GM12878 (cell line): ENCODE results near the gene NCR2. TPM values are rescaled to one million over a fixed set of nuclear protein-coding genes. Genes with fewer than 3 reads are reported as not detected.

Source experiments
- ETV6 ChIP-seq, 2 experiments: fragments of 450-650 bp in 1 of 2; IDR thresholded peaks in 1 of 2; conservative IDR thresholded peaks in 1 of 2; 2 replicates each; pipeline ENCODE4 v1.6.1; 2014; ENCODE audit warnings: antibody characterized with exemption in 1 of 2, borderline replicate concordance in 1 of 2, low read depth in 1 of 2, mild to moderate bottlenecking in 1 of 2, moderate library complexity in 1 of 2
- FOXM1 ChIP-seq: IDR thresholded peaks from 2 replicates; pipeline ENCODE4 v1.6.1; 2012; ENCODE audit warnings: low read depth, mild to moderate bottlenecking, inconsistent platforms, low read length, moderate library complexity
- HDGF ChIP-seq: fragments of 450-650 bp; IDR thresholded peaks from 2 replicates; pipeline ENCODE4 v1.6.1; 2016; ENCODE audit warnings: antibody characterized with exemption
- HSF1 ChIP-seq: fragments of 150-350 bp; IDR thresholded peaks from 2 replicates; pipeline ENCODE4 v1.6.1; 2014; ENCODE audit warnings: mild to moderate bottlenecking, low read depth, low read length
- JUNB ChIP-seq: IDR thresholded peaks from 2 replicates; pipeline ENCODE4 v1.6.1; 2016; ENCODE audit warnings: antibody characterized with exemption, mild to moderate bottlenecking
- MYC ChIP-seq: IDR thresholded peaks from 2 replicates; pipeline ENCODE4 v1.6.1; 2011; ENCODE audit warnings: mild to moderate bottlenecking, low read length, moderate library complexity, inconsistent platforms; ENCODE audit not compliant: insufficient read depth, insufficient replicate concordance, insufficient read length, severe bottlenecking
- NBN ChIP-seq: fragments of 450-650 bp; IDR thresholded peaks from 2 replicates; pipeline ENCODE4 v1.6.1; 2016
- NFXL1 ChIP-seq: fragments of 450-650 bp; IDR thresholded peaks from 2 replicates; pipeline ENCODE4 v1.6.1; 2017; ENCODE audit warnings: antibody characterized with exemption, mild to moderate bottlenecking, borderline replicate concordance
- PKNOX1 ChIP-seq: fragments of 450-650 bp; IDR thresholded peaks from 2 replicates; pipeline ENCODE4 v1.6.1; 2016; ENCODE audit warnings: mild to moderate bottlenecking
- RUNX3 ChIP-seq: IDR thresholded peaks from 2 replicates; pipeline ENCODE4 v1.6.1; 2012; ENCODE audit warnings: low read length, inconsistent platforms
- SMAD1 ChIP-seq: fragments of 450-650 bp; IDR thresholded peaks from 2 replicates; pipeline ENCODE4 v1.6.1; 2018; ENCODE audit warnings: mild to moderate bottlenecking, low read depth; ENCODE audit not compliant: partially characterized antibody
- SP1 ChIP-seq: IDR thresholded peaks from one replicate; pipeline ENCODE4 v1.6.1; 2011; ENCODE audit warnings: low read depth, low read length
- SPI1 ChIP-seq: IDR thresholded peaks from 2 replicates; pipeline ENCODE4 v1.6.1; 2011; ENCODE audit warnings: low read depth, mild to moderate bottlenecking, low read length, moderate library complexity, borderline replicate concordance; ENCODE audit not compliant: insufficient read depth
- TCF12 ChIP-seq: IDR thresholded peaks from 2 replicates; pipeline ENCODE4 v1.6.1; 2011; ENCODE audit warnings: low read depth, mild to moderate bottlenecking, low read length
- YY1 ChIP-seq: IDR thresholded peaks from 2 replicates; pipeline ENCODE4 v1.6.1; 2011; ENCODE audit warnings: low read depth, mild to moderate bottlenecking, low read length
- ZBTB33 ChIP-seq: fragments of 450-650 bp; IDR thresholded peaks from 2 replicates; pipeline ENCODE4 v1.6.1; 2017; ENCODE audit warnings: mild to moderate bottlenecking
- ZNF207 ChIP-seq: fragments of 450-650 bp; IDR thresholded peaks from 2 replicates; pipeline ENCODE4 v1.6.1; 2014; ENCODE audit warnings: antibody characterized with exemption, mild to moderate bottlenecking, borderline replicate concordance
- polyA plus RNA-seq, 11 experiments: library from polyadenylated mRNA; depleted of rRNA in 4 of 11; unstranded in 6 of 11; stranded (reverse) in 5 of 11; fragments of >200 nt; fragmentation: Nextera tagmentation in 4 of 11; fragmentation: Illumina TruSeq in 1 of 11; extraction: Ambion mirVana in 4 of 11; extraction: Trizol in 1 of 11; gene quantifications; 1 replicate in 1 of 11; 2 replicates in 10 of 11; pipeline versions ENCODE4 v1.2.1 to v1.2.3, GENCODE V29; 2011 to 2016; ENCODE audit warnings: inconsistent platforms in 2 of 11, missing spikeins in 2 of 11, low read depth in 1 of 11
- total RNA-seq, 4 experiments: library from RNA; depleted of rRNA in 3 of 4; stranded (reverse); fragments of >200 nt in 3 of 4; fragmentation: Illumina TruSeq in 1 of 4; extraction: Trizol in 1 of 4; gene quantifications; 2 replicates each; pipeline versions ENCODE4 v1.2.1 to v1.2.3, GENCODE V29; 2013 to 2021
- TF ChIP-seq, protein P1 (sequence below): IDR thresholded peaks from 2 replicates; pipeline ENCODE4 v1.6.1; 2012; ENCODE audit warnings: low read depth, low read length, improper control_type of control experiment
- TF ChIP-seq, protein P2 (sequence below): IDR thresholded peaks from 2 replicates; pipeline ENCODE4 v1.6.1; 2011; ENCODE audit warnings: mild to moderate bottlenecking, low read depth, low read length, moderate library complexity; ENCODE audit not compliant: insufficient replicate concordance
- TF ChIP-seq, protein P3 (sequence below): fragments of 450-650 bp; IDR thresholded peaks from 2 replicates; pipeline ENCODE4 v1.6.1; 2018; ENCODE audit warnings: borderline replicate concordance, mild to moderate bottlenecking; ENCODE audit not compliant: partially characterized antibody
- TF ChIP-seq, protein P4 (sequence below): IDR thresholded peaks from 2 replicates; pipeline ENCODE4 v1.6.1; 2012; ENCODE audit warnings: low read depth, low read length, improper control_type of control experiment

NCR2 gene
- total and polyA plus RNA-seq, 10 of the 15 experiments (the other 5 are each of a cell fraction or from before 2014, with no cell fraction given): 0.21 to 0.53 TPM; not detected in 8

- TF ChIP-seq, protein P1, sequence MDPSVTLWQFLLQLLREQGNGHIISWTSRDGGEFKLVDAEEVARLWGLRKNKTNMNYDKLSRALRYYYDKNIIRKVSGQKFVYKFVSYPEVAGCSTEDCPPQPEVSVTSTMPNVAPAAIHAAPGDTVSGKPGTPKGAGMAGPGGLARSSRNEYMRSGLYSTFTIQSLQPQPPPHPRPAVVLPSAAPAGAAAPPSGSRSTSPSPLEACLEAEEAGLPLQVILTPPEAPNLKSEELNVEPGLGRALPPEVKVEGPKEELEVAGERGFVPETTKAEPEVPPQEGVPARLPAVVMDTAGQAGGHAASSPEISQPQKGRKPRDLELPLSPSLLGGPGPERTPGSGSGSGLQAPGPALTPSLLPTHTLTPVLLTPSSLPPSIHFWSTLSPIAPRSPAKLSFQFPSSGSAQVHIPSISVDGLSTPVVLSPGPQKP: no peak
- TF ChIP-seq ZNF207 (no peak), HSF1 (no peak), RUNX3 (no peak), ZBTB33 (0 out of 2 replicates have a peak, but pooled peaks have one; percentile 14), SPI1 (no peak), ETV6 (conservative IDR thresholded peaks at IDR 0.05 in 1 of 2, IDR thresholded peaks at IDR 0.05 in 1 of 2; ENCODE audit: borderline replicate concordance in 1 of 2, low read depth in 1 of 2) (no peak), YY1 (no peak), NFXL1 (no peak), NBN (no peak), MYC (no peak), SMAD1 (no peak), FOXM1 (no peak; the same call in 1 of the 2 replicates), PKNOX1 (no peak), JUNB (no peak), SP1 (no peak), TCF12 (no peak), HDGF (no peak)
- TF ChIP-seq, protein P2, sequence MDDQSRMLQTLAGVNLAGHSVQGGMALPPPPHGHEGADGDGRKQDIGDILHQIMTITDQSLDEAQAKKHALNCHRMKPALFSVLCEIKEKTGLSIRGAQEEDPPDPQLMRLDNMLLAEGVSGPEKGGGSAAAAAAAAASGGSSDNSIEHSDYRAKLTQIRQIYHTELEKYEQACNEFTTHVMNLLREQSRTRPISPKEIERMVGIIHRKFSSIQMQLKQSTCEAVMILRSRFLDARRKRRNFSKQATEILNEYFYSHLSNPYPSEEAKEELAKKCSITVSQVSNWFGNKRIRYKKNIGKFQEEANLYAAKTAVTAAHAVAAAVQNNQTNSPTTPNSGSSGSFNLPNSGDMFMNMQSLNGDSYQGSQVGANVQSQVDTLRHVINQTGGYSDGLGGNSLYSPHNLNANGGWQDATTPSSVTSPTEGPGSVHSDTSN: no peak
- TF ChIP-seq, protein P3, sequence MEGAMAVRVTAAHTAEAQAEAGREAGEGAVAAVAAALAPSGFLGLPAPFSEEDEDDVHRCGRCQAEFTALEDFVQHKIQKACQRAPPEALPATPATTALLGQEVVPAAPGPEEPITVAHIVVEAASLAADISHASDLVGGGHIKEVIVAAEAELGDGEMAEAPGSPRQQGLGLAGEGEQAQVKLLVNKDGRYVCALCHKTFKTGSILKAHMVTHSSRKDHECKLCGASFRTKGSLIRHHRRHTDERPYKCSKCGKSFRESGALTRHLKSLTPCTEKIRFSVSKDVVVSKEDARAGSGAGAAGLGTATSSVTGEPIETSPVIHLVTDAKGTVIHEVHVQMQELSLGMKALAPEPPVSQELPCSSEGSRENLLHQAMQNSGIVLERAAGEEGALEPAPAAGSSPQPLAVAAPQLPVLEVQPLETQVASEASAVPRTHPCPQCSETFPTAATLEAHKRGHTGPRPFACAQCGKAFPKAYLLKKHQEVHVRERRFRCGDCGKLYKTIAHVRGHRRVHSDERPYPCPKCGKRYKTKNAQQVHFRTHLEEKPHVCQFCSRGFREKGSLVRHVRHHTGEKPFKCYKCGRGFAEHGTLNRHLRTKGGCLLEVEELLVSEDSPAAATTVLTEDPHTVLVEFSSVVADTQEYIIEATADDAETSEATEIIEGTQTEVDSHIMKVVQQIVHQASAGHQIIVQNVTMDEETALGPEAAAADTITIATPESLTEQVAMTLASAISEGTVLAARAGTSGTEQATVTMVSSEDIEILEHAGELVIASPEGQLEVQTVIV: no peak
- TF ChIP-seq, protein P4, sequence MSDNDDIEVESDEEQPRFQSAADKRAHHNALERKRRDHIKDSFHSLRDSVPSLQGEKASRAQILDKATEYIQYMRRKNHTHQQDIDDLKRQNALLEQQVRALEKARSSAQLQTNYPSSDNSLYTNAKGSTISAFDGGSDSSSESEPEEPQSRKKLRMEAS: no peak
Observed at GRCh38 chr6:41334482-41335040, 847 bp upstream of the NCR2 start (continued).
